K562 (cell line): ENCODE data around the gene MANBA.

Source experiments
- CTCF ChIP-seq, 3 experiments: IDR thresholded peaks in 2 of 3; conservative IDR thresholded peaks in 1 of 3; 2 replicates each; pipeline ENCODE4 v1.5.1; 2011 to 2012; ENCODE audit warnings: low read length in 3 of 3, mild to moderate bottlenecking in 3 of 3, control low read depth in 2 of 3, improper control_type of control experiment in 1 of 3, inconsistent platforms in 1 of 3, low read depth in 1 of 3, mixed read lengths in 1 of 3, moderate library complexity in 1 of 3; ENCODE audit not compliant: insufficient read depth in 2 of 3
- FIP1L1 ChIP-seq: fragments of 200-400 bp; formaldehyde crosslinking; IDR thresholded peaks from 2 replicates; pipeline ENCODE4 v1.6.1; 2018; ENCODE audit warnings: mild to moderate bottlenecking, low read depth, low read length; ENCODE audit not compliant: poor library complexity, severe bottlenecking
- FOXJ3 ChIP-seq: sonication (generic); formaldehyde crosslinking; IDR thresholded peaks from 2 replicates; pipeline ENCODE4 v1.4.0; 2020; ENCODE audit warnings: mild to moderate bottlenecking, missing genetic modification reagents
- HDAC1 ChIP-seq, 2 experiments: fragments of 450-650 bp; IDR thresholded peaks; 2 replicates each; pipeline ENCODE4 v1.6.1; 2016 to 2017; ENCODE audit warnings: inconsistent platforms in 1 of 2, mild to moderate bottlenecking in 1 of 2, moderate library complexity in 1 of 2
- JUND ChIP-seq, 2 experiments: IDR thresholded peaks; 2 replicates in 1 of 2; 3 replicates in 1 of 2; pipeline ENCODE4 v1.6.1; 2011; ENCODE audit warnings: borderline replicate concordance in 2 of 2, low read depth in 2 of 2, low read length in 2 of 2, improper control_type of control experiment in 1 of 2, missing biosample characterization in 1 of 2, missing genetic modification characterization in 1 of 2, missing genetic modification reagents in 1 of 2
- POLR2A ChIP-seq: fragments of 450-650 bp; conservative IDR thresholded peaks from 2 replicates; pipeline ENCODE4 v1.6.1; 2016
- RBM22 ChIP-seq: fragments of 200-400 bp; formaldehyde crosslinking; IDR thresholded peaks from 2 replicates; pipeline ENCODE4 v1.6.1; 2018; ENCODE audit warnings: low read length, low read depth; ENCODE audit not compliant: poor library complexity, severe bottlenecking
- SMC3 ChIP-seq: conservative IDR thresholded peaks from 2 replicates; pipeline ENCODE4 v1.6.1; 2011; ENCODE audit warnings: low read depth, low read length, improper control_type of control experiment; ENCODE audit not compliant: insufficient read depth
- STAT6 ChIP-seq: sonication (generic); formaldehyde crosslinking; IDR thresholded peaks from 2 replicates; pipeline ENCODE4 v1.8.1; 2023; ENCODE audit warnings: mild to moderate bottlenecking, missing genetic modification reagents
- USF2 ChIP-seq: sonication (generic); formaldehyde crosslinking; IDR thresholded peaks from 2 replicates; pipeline ENCODE4 v1.5.0; 2020; ENCODE audit warnings: missing genetic modification reagents
- ZFX ChIP-seq: sonication (generic); formaldehyde crosslinking; IDR thresholded peaks from 2 replicates; pipeline ENCODE4 v1.8.0; 2022; ENCODE audit warnings: mild to moderate bottlenecking, missing genetic modification reagents, moderate library complexity
- ZNF12 ChIP-seq: sonication (generic); formaldehyde crosslinking; IDR thresholded peaks from 2 replicates; pipeline ENCODE4 v1.4.0; 2020; ENCODE audit warnings: mild to moderate bottlenecking, missing genetic modification reagents
- ZNF121 ChIP-seq: sonication (generic); formaldehyde crosslinking; conservative IDR thresholded peaks from 2 replicates; pipeline ENCODE4 v1.8.0; 2022; ENCODE audit warnings: missing genetic modification reagents
- ZNF175 ChIP-seq: fragments of 200-800 bp; sonication (Bioruptor generic); IDR thresholded peaks from 2 replicates; pipeline ENCODE4 v1.6.1; 2016; ENCODE audit warnings: low read depth, mild to moderate bottlenecking, missing genetic modification characterization, missing compliant biosample characterization

- TF ChIP-seq CTCF (IDR thresholded peaks at IDR 0.05 in 2 of 3, conservative IDR thresholded peaks at IDR 0.05 in 1 of 3; ENCODE audit: insufficient read depth in 2 of 3, low read depth in 1 of 3, low read length in 3 of 3) = no peak
- TF ChIP-seq USF2 (CRISPR knock-in tag) = no peak
- no peak for TF ChIP-seq RBM22
- TF ChIP-seq SMC3 = no peak
- no peak for TF ChIP-seq ZFX (CRISPR knock-in tag)
- no peak for TF ChIP-seq HDAC1 (IDR thresholded peaks at IDR 0.05)
- TF ChIP-seq JUND (IDR thresholded peaks at IDR 0.05; ENCODE audit: borderline replicate concordance, low read depth, low read length) = no peak
- TF ChIP-seq JUND (tag; IDR thresholded peaks at IDR 0.05; ENCODE audit: borderline replicate concordance, low read depth, low read length) = no peak
- no peak for TF ChIP-seq ZNF175 (CRISPR knock-in tag)
- TF ChIP-seq ZNF121 (CRISPR knock-in tag) = no peak
- TF ChIP-seq FIP1L1 = no peak
- TF ChIP-seq ZNF12 = no peak
- TF ChIP-seq STAT6 (CRISPR knock-in tag) = no peak
- TF ChIP-seq FOXJ3 = no peak
- no peak for TF ChIP-seq POLR2A
These were observed 8.8 kb downstream of the MANBA start for GRCh38 chr4:102751941-102752340.
